Right ventricle myocardium inferior (tissue), 1 donor: Measurements from ENCODE around the gene FLCN. TPM values are rescaled to one million over a fixed set of nuclear protein-coding genes. Genes with fewer than 3 reads are reported as not detected.

Experiments
- total RNA-seq: library from RNA; stranded (reverse); fragmentation: NEBNext Ultra II Directional; extraction: Animal tissue kit (Norgen Biotek cat#: 25700); gene quantifications from one replicate; pipeline ENCODE4 v1.2.1, GENCODE V29; 2021
- donor health status: DM: no; HTN: yes; CAD: no; lungs with severe emphysema.

Gene FLCN
- total RNA-seq, 1 donor from 2014 or later: 56.4 TPM

Other genes starting within 250 kb of the FLCN start
- 312 TPM for gene MPRIP, start 194.7 kb downstream of the FLCN start, total RNA-seq
- 12.9 TPM for gene PLD6, start 30.8 kb downstream of the FLCN start, total RNA-seq
- gene COPS3, start 44.1 kb upstream of the FLCN start, total RNA-seq: 83.8 TPM
- 8.3 TPM for gene NT5M, start 66.2 kb upstream of the FLCN start, total RNA-seq
- gene MED9, start 239.8 kb upstream of the FLCN start, total RNA-seq: 40.4 TPM